AG04450 (cell line): Measurements from ENCODE around the gene AUH. TPM values are rescaled to one million over a fixed set of nuclear protein-coding genes. Genes with fewer than 3 reads are reported as not detected.

Experiments
- CTCF ChIA-PET: fragments of 300-600, 350-600 bp; formaldehyde crosslinking; extraction: SDS; loops from one replicate; lab custom pipeline; 2022; ENCODE audit warnings: antibody characterized with exemption, inconsistent platforms; lab: Charles Lee
- POLR2A ChIA-PET: fragments of 350-600 bp; formaldehyde crosslinking; extraction: SDS; loops from one replicate; lab custom pipeline; 2021; ENCODE audit warnings: antibody characterized with exemption, inconsistent platforms; lab: Yijun Ruan, JAX
- DNase-seq: peaks from one replicate; pipeline ENCODE4 v3.0.0-alpha.2; 2011; ENCODE audit warnings: low read depth, low spot score
- H3K27ac ChIP-seq: one replicate; pipeline ENCODE4 v1.5.1; 2012; ENCODE audit warnings: low read depth, low read length, control low read depth
- H3K27me3 ChIP-seq: one replicate; pipeline ENCODE4 v1.6.0; 2012; ENCODE audit warnings: low read length; ENCODE audit not compliant: control insufficient read depth, insufficient read depth
- H3K4me3 ChIP-seq: 2 replicates; pipeline ENCODE4 v1.5.1; 2011; ENCODE audit warnings: mild to moderate bottlenecking, low read depth, low read length, control low read depth
- H3K9me3 ChIP-seq: 2 replicates; pipeline ENCODE4 v1.5.1; 2012; ENCODE audit warnings: low read length; ENCODE audit not compliant: control insufficient read depth, insufficient read depth
- polyA plus RNA-seq: library from polyadenylated mRNA; depleted of rRNA; stranded (reverse); fragments of >200 nt; gene quantifications from 2 replicates; pipeline ENCODE4 v1.2.3, GENCODE V29; 2011
- TF ChIP-seq, protein P1 (sequence below): IDR thresholded peaks from 2 replicates; pipeline ENCODE4 v1.5.1; 2011; ENCODE audit warnings: low read depth, low read length, control low read depth, inconsistent platforms

AUH gene
- polyA plus RNA-seq, 1 experiment: 9.1 TPM

DNA sequence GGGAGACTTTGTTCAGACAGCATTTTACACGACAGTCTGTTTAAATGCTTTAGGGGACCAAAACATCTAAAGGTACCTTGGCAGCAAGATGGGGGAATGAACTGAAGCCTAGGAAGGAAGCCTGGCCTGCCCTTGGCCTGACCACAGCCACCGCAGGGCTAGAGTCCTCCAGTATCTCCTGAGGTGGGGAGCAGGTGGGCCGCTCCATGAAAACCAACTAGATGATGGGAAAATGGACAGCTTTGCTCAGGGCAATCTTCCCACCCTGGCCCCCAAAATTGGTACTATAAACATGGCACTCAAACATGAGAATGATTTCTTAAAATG is 153.3 kb downstream of the AUH start:
- Histone ChIP-seq H3K9me3 (no peaks in the 10 kb centered on the region), H3K27ac (no peak overlapping the region), H3K4me3 (no peak overlapping the region), H3K27me3 (no peaks in the 10 kb centered on the region)
- ChIA-PET CTCF (no interaction called here), POLR2A (interaction anchor here (0.6 to 1.1 kb wide), 3 partner anchors 11 to 488 kb away, joined by 3 read pairs; no protein-coding TSS in a partner anchor)
- DNase-seq: no peak
- TF ChIP-seq, protein P1, sequence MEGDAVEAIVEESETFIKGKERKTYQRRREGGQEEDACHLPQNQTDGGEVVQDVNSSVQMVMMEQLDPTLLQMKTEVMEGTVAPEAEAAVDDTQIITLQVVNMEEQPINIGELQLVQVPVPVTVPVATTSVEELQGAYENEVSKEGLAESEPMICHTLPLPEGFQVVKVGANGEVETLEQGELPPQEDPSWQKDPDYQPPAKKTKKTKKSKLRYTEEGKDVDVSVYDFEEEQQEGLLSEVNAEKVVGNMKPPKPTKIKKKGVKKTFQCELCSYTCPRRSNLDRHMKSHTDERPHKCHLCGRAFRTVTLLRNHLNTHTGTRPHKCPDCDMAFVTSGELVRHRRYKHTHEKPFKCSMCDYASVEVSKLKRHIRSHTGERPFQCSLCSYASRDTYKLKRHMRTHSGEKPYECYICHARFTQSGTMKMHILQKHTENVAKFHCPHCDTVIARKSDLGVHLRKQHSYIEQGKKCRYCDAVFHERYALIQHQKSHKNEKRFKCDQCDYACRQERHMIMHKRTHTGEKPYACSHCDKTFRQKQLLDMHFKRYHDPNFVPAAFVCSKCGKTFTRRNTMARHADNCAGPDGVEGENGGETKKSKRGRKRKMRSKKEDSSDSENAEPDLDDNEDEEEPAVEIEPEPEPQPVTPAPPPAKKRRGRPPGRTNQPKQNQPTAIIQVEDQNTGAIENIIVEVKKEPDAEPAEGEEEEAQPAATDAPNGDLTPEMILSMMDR: no peak

DNA sequence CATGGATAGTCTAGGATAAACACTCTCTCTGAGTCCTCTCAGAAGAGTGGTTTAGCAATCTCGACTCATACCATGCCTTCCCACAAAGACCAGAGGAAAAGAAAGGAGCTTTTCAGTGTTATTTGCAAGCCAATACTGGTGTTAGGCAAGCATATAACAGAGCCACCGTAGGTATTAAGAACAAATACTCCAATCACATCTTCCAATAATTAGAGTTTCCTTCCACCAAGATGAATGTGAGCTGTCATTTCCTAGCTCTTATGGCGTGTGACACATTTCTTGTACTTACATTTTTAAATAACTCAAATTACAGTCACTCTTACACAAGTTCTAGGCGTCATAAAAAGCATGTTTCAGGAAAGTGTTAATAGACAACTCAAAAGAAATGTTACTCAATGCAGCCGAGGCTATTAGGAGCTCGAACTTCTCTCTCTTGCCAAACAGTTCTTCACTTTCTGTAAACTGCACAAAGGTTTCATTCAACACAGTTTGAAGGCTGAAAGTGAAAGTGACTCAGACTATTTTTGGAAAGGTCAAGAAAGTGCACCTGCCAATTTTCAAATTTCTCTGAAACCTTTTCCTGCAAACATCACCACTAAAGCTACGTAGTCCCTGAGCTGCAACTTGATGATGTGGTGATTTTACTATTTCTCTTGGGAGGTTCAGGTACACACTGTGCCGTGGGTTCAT is 153.8 kb downstream of the AUH start:
- Histone ChIP-seq H3K4me3 (no peak overlapping the region), H3K27ac (peak overlapping the region; percentile 40), H3K9me3 (peaks cover under 1% of the 10 kb centered on the region; the same call in 1 of the 2 replicates), H3K27me3 (no peaks in the 10 kb centered on the region)
- no peak for DNase-seq
- POLR2A ChIA-PET: interaction anchor here (0.6 to 1.1 kb wide), 4 partner anchors 10 to 488 kb away, joined by 3 read pairs; no protein-coding TSS in a partner anchor
- CTCF ChIA-PET: interaction anchor here (0.7 kb wide), 1 partner anchor 226 kb away, joined by 3 read pairs; no protein-coding TSS in a partner anchor
- TF ChIP-seq, protein P1: no peak

DNA sequence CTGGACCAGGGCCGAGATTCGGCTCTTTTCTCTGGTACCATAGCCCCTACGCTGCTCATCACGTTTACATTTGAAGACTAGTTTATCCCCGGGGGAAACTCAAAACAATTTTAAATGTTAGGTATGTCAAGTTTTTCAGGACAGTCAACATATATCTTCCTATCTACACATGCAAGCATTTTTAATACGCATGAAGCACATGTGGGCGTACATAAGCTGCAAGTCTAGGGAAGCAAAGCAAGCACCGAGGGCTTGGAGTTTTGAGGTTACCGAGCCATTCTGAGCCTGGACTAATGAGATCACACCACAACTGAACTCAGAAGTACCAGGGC is 154.4 kb downstream of the AUH start:
- Histone ChIP-seq H3K27me3 (no peaks in the 10 kb centered on the region), H3K9me3 (peaks cover 5% of the 10 kb centered on the region; the same call in 1 of the 2 replicates), H3K27ac (peak overlapping the region; percentile 40), H3K4me3 (no peak overlapping the region)
- TF ChIP-seq, protein P1: no peak
- no peak for DNase-seq
- CTCF ChIA-PET: interaction anchor here (0.7 kb wide), 1 partner anchor 226 kb away, joined by 3 read pairs; no protein-coding TSS in a partner anchor
- POLR2A ChIA-PET: interaction anchor here (0.7 kb wide), 1 partner anchor 96 kb away, joined by 3 read pairs; no protein-coding TSS in a partner anchor

DNA sequence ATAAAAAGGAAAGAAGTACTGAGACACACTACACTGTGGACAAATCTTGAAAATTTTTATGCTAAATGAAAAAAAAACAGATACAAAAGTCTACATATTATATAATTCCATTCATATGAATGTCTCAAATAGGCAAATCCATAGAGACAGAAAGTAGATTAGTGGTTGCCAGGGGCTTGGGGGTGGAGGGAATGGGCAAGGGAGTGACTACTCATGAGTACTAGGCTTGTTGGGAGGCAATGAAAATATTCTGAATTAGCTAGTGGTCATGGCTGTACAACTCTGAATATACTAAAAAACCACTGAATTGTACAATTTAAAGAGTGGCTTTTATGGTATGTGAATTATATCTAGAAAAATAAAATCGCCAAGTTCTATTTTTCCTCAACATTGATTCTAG is 154.9 kb downstream of the AUH start:
- H3K4me3 ChIP-seq: no peak overlapping the region
- ChIA-PET POLR2A (no interaction called here), CTCF (no interaction called here)
- no peak overlapping the region for H3K27ac ChIP-seq
- H3K9me3 ChIP-seq: peaks cover 5% of the 10 kb centered on the region; the same call in 1 of the 2 replicates
- TF ChIP-seq, protein P1: no peak
- DNase-seq: no peak
- no peaks in the 10 kb centered on the region for H3K27me3 ChIP-seq

DNA sequence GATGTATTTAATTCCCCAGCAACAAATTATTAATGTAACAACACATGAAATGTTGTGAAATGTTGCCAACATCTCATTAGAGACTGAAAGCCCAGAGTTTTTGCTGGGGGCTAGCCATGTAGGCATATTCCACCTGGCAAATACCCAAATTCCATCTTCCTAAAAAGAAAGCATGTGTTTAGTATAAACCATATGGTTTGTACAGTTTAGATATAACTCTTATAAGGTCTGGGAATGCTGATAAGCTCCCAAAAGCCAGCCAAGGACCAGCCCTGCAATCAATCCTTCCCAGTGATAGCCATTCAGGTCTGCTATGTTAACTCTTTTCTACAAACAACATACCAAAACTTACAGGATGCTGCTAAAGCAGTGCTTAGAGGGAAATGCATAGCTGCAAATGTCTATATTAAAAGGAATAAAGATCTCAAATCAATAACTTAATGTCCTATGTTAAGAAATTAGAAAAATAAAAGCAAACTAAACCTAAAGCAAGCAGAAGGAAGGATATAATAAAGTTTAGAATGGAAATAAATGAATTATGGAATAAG is 158.9 kb downstream of the AUH start:
- no peak overlapping the region for H3K4me3 ChIP-seq
- H3K27ac ChIP-seq: no peak overlapping the region
- DNase-seq: no peak
- no peaks in the 10 kb centered on the region for H3K27me3 ChIP-seq
- CTCF ChIA-PET: no interaction called here
- POLR2A ChIA-PET: no interaction called here
- TF ChIP-seq, protein P1: no peak
- H3K9me3 ChIP-seq: peaks cover 5% of the 10 kb centered on the region; the same call in 1 of the 2 replicates
